ENCODE measurements around the gene TSPEAR. TPM values are rescaled to one million over a fixed set of nuclear protein-coding genes. Genes with fewer than 3 reads are reported as not detected.
"Not testable (repeated sequence)": the region's sequence is repeated elsewhere in the genome, so short reads cannot be mapped to it uniquely, and the experiment has no call there.

Gene TSPEAR
- polyA plus RNA-seq, 1 of the 3 experiments (the other 2 are of a cell fraction): 0.08 TPM

GRCh38 chr21:44558695-44559094 lies 152.7 kb downstream of the TSPEAR start, which contains the start of gene KRTAP10-3:
Gene KRTAP10-3, minus strand, starts transcription at chr21:44558795. Its CDS starts 80 bp downstream, at chr21:44558715.
- Histone ChIP-seq H2AFZ (ENCODE audit: low read depth) (no peak within 1 kb of the TSS), H3K79me2 (ENCODE audit: insufficient read depth) (no peaks in the 10 kb centered on the region), H3K9ac (no peak within 1 kb of the TSS), H3K4me2 (no peak within 1 kb of the TSS), H3K27ac (ENCODE audit: low read depth in 2 of 2, low read length in 1 of 2) (no peak within 1 kb of the TSS), H3F3A (replicated peaks; ENCODE audit: insufficient read depth) (no peaks in the 10 kb centered on the region), H3K9me2 (no peaks in the 10 kb centered on the region), H3K27me3 (ENCODE audit: insufficient read depth) (peaks cover 43% of the 10 kb centered on the region), H4K20me1 (ENCODE audit: insufficient read depth) (no peaks in the 10 kb centered on the region), H3K4me1 (ENCODE audit: control insufficient read depth in 1 of 2, insufficient read depth in 2 of 2, low read depth in 1 of 2, low read length in 1 of 2) (no peaks in the 10 kb centered on the region), H3K36me3 (replicated peaks in 1 of 2; ENCODE audit: control insufficient read depth in 1 of 2, insufficient read depth in 2 of 2, low read length in 1 of 2) (no peaks in the 10 kb centered on the region), H3K9me3 (no peaks in the 10 kb centered on the region), H3K4me3 (ENCODE audit: low read depth in 2 of 2, low read length in 1 of 2) (no peak within 1 kb of the TSS)
- ChIA-PET CTCF (no interaction called here), POLR2A (no interaction called here)
- TF ChIP-seq SMC3 (IDR thresholded peaks at IDR 0.05; ENCODE audit: low read depth, low read length) (no peak), SIN3A (IDR thresholded peaks at IDR 0.05; ENCODE audit: borderline replicate concordance, low read depth, low read length) (no peak), EZH2phosphoT487 (IDR thresholded peaks at IDR 0.05; ENCODE audit: borderline replicate concordance, low read depth) (no peak), MEF2A (IDR thresholded peaks at IDR 0.05; ENCODE audit: borderline replicate concordance, low read depth) (no peak), NRF1 (IDR thresholded peaks at IDR 0.05; ENCODE audit: low read depth, low read length) (no peak), GABPA (IDR thresholded peaks at IDR 0.05; ENCODE audit: low read depth) (no peak), TCF12 (IDR thresholded peaks at IDR 0.05) (no peak), GATA2 (CRISPR knock-in tag; IDR thresholded peaks at IDR 0.05) (no peak), MXI1 (IDR thresholded peaks at IDR 0.05; ENCODE audit: low read depth, low read length) (no peak)
- TF ChIP-seq, protein P1, sequence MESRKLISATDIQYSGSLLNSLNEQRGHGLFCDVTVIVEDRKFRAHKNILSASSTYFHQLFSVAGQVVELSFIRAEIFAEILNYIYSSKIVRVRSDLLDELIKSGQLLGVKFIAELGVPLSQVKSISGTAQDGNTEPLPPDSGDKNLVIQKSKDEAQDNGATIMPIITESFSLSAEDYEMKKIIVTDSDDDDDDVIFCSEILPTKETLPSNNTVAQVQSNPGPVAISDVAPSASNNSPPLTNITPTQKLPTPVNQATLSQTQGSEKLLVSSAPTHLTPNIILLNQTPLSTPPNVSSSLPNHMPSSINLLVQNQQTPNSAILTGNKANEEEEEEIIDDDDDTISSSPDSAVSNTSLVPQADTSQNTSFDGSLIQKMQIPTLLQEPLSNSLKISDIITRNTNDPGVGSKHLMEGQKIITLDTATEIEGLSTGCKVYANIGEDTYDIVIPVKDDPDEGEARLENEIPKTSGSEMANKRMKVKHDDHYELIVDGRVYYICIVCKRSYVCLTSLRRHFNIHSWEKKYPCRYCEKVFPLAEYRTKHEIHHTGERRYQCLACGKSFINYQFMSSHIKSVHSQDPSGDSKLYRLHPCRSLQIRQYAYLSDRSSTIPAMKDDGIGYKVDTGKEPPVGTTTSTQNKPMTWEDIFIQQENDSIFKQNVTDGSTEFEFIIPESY (IDR thresholded peaks at IDR 0.05; ENCODE audit: borderline replicate concordance, low read depth): no peak
- TF ChIP-seq, protein P2, sequence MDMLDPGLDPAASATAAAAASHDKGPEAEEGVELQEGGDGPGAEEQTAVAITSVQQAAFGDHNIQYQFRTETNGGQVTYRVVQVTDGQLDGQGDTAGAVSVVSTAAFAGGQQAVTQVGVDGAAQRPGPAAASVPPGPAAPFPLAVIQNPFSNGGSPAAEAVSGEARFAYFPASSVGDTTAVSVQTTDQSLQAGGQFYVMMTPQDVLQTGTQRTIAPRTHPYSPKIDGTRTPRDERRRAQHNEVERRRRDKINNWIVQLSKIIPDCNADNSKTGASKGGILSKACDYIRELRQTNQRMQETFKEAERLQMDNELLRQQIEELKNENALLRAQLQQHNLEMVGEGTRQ (IDR thresholded peaks at IDR 0.05; ENCODE audit: borderline replicate concordance, low read depth, low read length): no peak
- WGBS (ENCODE audit: low lambda C conversion rate): 3% methylated on average over 5 of the region's 5 CpGs
- DNase-seq: no peak

GRCh38 chr21:44558329-44558675 lies 153.1 kb downstream of the TSPEAR start:
- WGBS (ENCODE audit: low lambda C conversion rate): 14% methylated on average over 2 of the region's 10 CpGs
- H3F3A ChIP-seq (replicated peaks; ENCODE audit: insufficient read depth); POLR2A ChIA-PET; H3K9me3 ChIP-seq; H2AFZ ChIP-seq (ENCODE audit: low read depth); H3K9me2 ChIP-seq; DNase-seq; CTCF ChIA-PET; H3K4me2 ChIP-seq; H3K4me1 ChIP-seq (ENCODE audit: control insufficient read depth in 1 of 2, insufficient read depth in 2 of 2, low read depth in 1 of 2, low read length in 1 of 2); H3K9ac ChIP-seq; H3K79me2 ChIP-seq (ENCODE audit: insufficient read depth); H3K36me3 ChIP-seq (replicated peaks in 1 of 2; ENCODE audit: control insufficient read depth in 1 of 2, insufficient read depth in 2 of 2, low read length in 1 of 2); H3K27ac ChIP-seq (ENCODE audit: low read depth in 2 of 2, low read length in 1 of 2); H3K4me3 ChIP-seq (ENCODE audit: low read depth in 2 of 2, low read length in 1 of 2); H4K20me1 ChIP-seq (ENCODE audit: insufficient read depth): not testable (repeated sequence)
- peaks cover 47% of the 10 kb centered on the region for H3K27me3 ChIP-seq (ENCODE audit: insufficient read depth)

All from SK-N-SH (cell line).